Muscle layer of colon (tissue), 2 donors: ENCODE measurements around the gene P4HB.
A peak's percentile ranks its signal among the peaks of the same experiment; 100 is the strongest.
"Not testable (repeated sequence)": the region's sequence is repeated elsewhere in the genome, so short reads cannot be mapped to it uniquely, and the experiment has no call there.

Experiments used
- H3K27ac ChIP-seq: one replicate; pipeline ENCODE4 v1.7.0; 2013; ENCODE audit warnings: low read depth, mild to moderate bottlenecking, low read length, moderate library complexity
- H3K27me3 ChIP-seq, 2 donors: one replicate each; pipeline ENCODE4 v1.7.0; 2013; ENCODE audit warnings: low read length in 2 of 2, mild to moderate bottlenecking in 2 of 2; ENCODE audit not compliant: insufficient read depth in 2 of 2, control insufficient read depth in 1 of 2
- H3K36me3 ChIP-seq: one replicate; pipeline ENCODE4 v1.7.0; 2013; ENCODE audit warnings: mild to moderate bottlenecking, low read length; ENCODE audit not compliant: insufficient read depth
- H3K4me1 ChIP-seq: one replicate; pipeline ENCODE4 v1.7.0; 2013; ENCODE audit warnings: mild to moderate bottlenecking, low read length; ENCODE audit not compliant: insufficient read depth
- H3K4me3 ChIP-seq, 2 donors: one replicate each; pipeline ENCODE4 v1.7.0; 2013; ENCODE audit warnings: low read length in 2 of 2, low read depth in 1 of 2, mild to moderate bottlenecking in 1 of 2, moderate library complexity in 1 of 2
- H3K9ac ChIP-seq: one replicate; pipeline ENCODE4 v1.7.0; 2013; ENCODE audit warnings: low read length
- H3K9me3 ChIP-seq: one replicate; pipeline ENCODE4 v1.7.0; 2013; ENCODE audit warnings: mild to moderate bottlenecking, low read length
- donor health status: abdominal sarcoma.
- donor health status: Adenocarcinoma of cecum.

Gene P4HB

DNA sequence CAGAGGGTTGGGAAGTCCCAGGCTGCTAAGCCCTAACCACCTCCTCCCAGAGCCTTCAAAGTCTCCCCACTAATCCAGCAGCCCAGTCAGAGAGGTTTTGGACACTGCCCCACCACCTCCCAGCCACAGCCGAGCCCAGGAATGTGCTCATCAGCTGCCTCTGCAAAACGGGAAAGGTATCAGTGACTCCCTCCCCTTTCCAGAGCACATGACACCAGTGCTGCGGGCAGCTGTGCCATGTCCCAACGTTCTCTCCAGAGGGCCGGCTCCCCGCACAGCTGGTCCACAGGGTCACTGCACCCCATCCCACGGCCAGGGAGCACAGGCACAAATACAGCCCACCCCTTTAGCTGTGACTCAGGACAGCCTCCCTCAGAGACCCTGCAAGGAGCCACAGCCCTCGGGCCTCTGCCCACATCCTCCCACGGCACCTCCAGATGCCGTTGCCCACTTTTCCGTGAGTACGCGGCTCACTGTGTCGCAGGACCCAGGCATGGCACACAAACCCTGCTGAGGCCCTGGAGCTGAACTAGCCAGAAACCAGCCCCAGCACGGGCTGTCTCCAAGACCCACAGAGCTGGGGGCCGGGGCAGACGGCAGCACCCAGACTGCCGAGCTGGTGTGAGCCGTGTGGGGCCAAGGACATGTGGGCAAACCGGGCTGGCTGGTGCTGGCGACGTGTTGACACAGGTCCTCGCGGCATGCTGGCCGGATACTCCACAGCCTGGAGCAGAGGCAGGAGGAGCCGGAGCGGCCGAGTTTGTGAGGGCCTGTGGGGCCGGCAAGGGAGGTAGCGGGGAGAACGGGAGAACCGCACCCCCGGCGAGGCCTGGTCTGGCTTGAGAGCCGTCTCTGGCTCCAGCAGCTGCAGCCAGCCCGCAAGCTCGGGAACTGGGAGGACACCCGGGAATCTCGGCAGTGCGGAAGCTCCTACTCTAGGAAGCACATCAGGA, 19.2 kb downstream of the P4HB start:
- no peaks in the 10 kb centered on the region for H3K27me3 ChIP-seq
- H3K4me3 ChIP-seq = no peak overlapping the region
- no peak overlapping the region for H3K9ac ChIP-seq
- no peaks in the 10 kb centered on the region for H3K9me3 ChIP-seq
- H3K27ac ChIP-seq = no peak overlapping the region
- no peaks in the 10 kb centered on the region for H3K4me1 ChIP-seq
- H3K36me3 ChIP-seq = peaks cover 37% of the 10 kb centered on the region

- not testable (repeated sequence) for H3K27ac ChIP-seq, H3K27me3 ChIP-seq, H3K4me3 ChIP-seq, H3K9me3 ChIP-seq, H3K9ac ChIP-seq, H3K4me1 ChIP-seq
- peaks cover 27% of the 10 kb centered on the region for H3K36me3 ChIP-seq
Observed at GRCh38 chr17:81840059-81840458, 20.3 kb downstream of the P4HB start.

GRCh38 chr17:81839301-81839700, 21.0 kb downstream of the P4HB start:
- Histone ChIP-seq H3K36me3 (peaks cover 19% of the 10 kb centered on the region), H3K9ac (no peak overlapping the region), H3K27me3 (no peaks in the 10 kb centered on the region), H3K4me1 (no peaks in the 10 kb centered on the region), H3K4me3 (no peak overlapping the region), H3K9me3 (no peaks in the 10 kb centered on the region), H3K27ac (no peak overlapping the region)

DNA sequence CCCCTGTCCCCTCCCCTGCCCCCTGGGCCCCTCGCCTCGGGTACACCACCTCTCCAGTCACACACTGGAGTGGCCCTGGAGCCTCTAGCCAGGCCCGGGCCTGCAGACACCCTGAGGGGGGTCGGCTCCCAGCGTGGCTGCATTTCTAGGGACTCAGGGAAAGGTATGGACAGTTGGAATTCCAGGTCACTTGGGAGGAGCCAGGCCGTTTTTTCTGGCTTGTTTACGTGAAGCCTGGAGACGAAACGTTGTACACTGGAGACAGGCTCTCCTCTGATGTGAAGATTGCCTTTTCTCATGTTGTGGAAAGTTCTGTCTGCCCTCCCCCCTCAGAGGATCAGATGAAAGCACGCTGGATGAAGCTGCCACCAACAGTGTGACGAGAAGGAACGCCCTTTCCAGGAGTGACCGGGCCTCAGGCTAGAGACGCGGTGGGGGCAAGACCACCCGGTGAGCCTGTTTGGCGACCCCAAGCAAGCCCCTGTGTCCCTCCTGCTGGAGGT, 21.5 kb downstream of the P4HB start:
- no peak overlapping the region for H3K27ac ChIP-seq

DNA sequence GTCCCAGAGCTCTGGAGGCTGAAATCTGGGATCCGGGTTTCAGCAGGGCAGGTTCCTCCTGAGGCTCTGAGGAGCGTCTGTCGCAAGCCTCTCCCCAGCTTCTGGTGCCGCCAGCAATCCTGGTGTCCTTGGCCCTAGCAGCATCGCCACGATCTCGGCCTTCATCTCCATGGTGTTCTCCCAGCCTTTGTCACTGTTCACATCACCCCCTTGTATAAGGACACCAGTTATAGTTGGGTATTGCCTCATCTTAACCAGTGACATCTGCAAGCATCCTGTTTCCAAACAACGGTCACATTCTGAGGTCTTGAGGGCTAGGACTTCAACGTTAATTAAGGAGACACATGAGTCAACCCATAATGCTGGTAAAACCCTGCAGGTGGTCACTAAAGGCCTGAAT, 22.7 kb downstream of the P4HB start:
- no peak overlapping the region for H3K27ac ChIP-seq
- H3K36me3 ChIP-seq = peaks cover 6% of the 10 kb centered on the region
- H3K27me3 ChIP-seq = no peaks in the 10 kb centered on the region
- peaks cover 7% of the 10 kb centered on the region for H3K4me1 ChIP-seq
- no peak overlapping the region for H3K4me3 ChIP-seq
- H3K9me3 ChIP-seq = no peaks in the 10 kb centered on the region
- H3K9ac ChIP-seq = no peak overlapping the region

More for the DNA sequence above, 21.5 kb downstream of the P4HB start:
- Histone ChIP-seq H3K9ac (no peak overlapping the region), H3K4me3 (no peak overlapping the region), H3K9me3 (no peaks in the 10 kb centered on the region), H3K27me3 (no peaks in the 10 kb centered on the region), H3K36me3 (peaks cover 15% of the 10 kb centered on the region), H3K4me1 (peaks cover 4% of the 10 kb centered on the region)

- no peaks in the 10 kb centered on the region for H3K9me3 ChIP-seq
- H3K4me3 ChIP-seq = peak within 1 kb of the TSS in 1 of 2 donors; percentile 87
- H3K4me1 ChIP-seq = peaks cover 19% of the 10 kb centered on the region
- H3K27me3 ChIP-seq = no peaks in the 10 kb centered on the region
- H3K9ac ChIP-seq = peak within 1 kb of the TSS; percentile 65
- peak within 1 kb of the TSS; percentile 92 for H3K27ac ChIP-seq
- no peaks in the 10 kb centered on the region for H3K36me3 ChIP-seq
Observed at GRCh38 chr17:81834831-81835267, 25.5 kb downstream of the P4HB start, which contains the start of gene PPP1R27. Gene PPP1R27 (minus strand): TSS chr17:81835050. CDS start chr17:81834953, 97 bp downstream.

- peak overlapping the region; percentile 49 to 87 for H3K4me3 ChIP-seq
- H3K27ac ChIP-seq = peak overlapping the region; percentile 92
- peaks cover 19% of the 10 kb centered on the region for H3K4me1 ChIP-seq
- H3K27me3 ChIP-seq = no peaks in the 10 kb centered on the region
- peak overlapping the region; percentile 65 for H3K9ac ChIP-seq
- H3K9me3 ChIP-seq = no peaks in the 10 kb centered on the region
- H3K36me3 ChIP-seq = no peaks in the 10 kb centered on the region
Observed at GRCh38 chr17:81833921-81834830, 26.2 kb downstream of the P4HB start.

- H3K4me1 ChIP-seq = peaks cover 19% of the 10 kb centered on the region
- H3K9ac ChIP-seq = peak within 1 kb of the TSS; percentile 91
- peak within 1 kb of the TSS; percentile 92 for H3K27ac ChIP-seq
Observed at GRCh38 chr17:81833160-81833920, 27.0 kb downstream of the P4HB start, which contains the start of gene MCRIP1. Gene MCRIP1 (minus strand): TSS chr17:81833291. CDS start chr17:81824506, 8,785 bp downstream.

GRCh38 chr17:81832608-81833159, 27.7 kb downstream of the P4HB start:
- Histone ChIP-seq H3K27ac (peak overlapping the region; percentile 75), H3K27me3 (no peaks in the 10 kb centered on the region), H3K36me3 (no peaks in the 10 kb centered on the region), H3K4me1 (peaks cover 19% of the 10 kb centered on the region), H3K4me3 (peak overlapping the region; percentile 81 to 87), H3K9me3 (no peaks in the 10 kb centered on the region), H3K9ac (peak overlapping the region; percentile 91)

More at GRCh38 chr17:81833160-81833920, 27.0 kb downstream of the P4HB start, which contains the start of gene MCRIP1:
- H3K36me3 ChIP-seq = no peaks in the 10 kb centered on the region
- H3K9me3 ChIP-seq = no peaks in the 10 kb centered on the region
- peak within 1 kb of the TSS; percentile 81 to 87 for H3K4me3 ChIP-seq
- no peaks in the 10 kb centered on the region for H3K27me3 ChIP-seq

DNA sequence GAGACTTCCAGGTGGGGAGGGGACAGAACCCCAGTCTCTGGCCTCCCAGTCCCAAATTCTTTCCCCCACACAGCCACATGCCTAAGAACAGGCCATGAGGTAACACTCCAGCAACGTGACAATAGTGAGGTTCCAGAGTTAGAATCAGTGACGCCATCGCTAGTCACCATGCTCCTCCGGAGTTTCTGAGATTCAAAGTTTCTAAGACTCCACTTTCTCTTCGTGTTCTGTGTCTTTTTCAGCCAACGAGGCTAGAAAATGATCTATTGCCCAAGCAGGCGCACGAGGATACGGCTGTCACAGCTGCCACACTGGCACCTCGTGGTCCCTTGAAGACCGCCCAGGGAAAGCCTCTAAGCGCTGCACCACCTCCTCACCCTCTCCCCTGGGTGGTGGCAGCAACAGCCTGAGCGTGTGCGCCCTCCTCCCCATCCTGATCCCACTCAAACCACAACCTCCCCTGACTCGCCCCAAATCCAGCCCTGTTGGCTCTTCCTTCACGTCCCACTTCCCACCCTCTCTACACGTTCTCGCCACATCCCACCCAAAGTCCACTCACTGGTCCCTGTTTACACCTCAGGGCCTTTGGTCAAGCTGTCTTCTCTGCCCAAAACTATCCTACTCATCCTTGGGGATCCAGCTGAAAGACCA, 28.3 kb downstream of the P4HB start:
- Histone ChIP-seq H3K27ac (peak overlapping the region; percentile 75), H3K36me3 (no peaks in the 10 kb centered on the region), H3K4me1 (peaks cover 19% of the 10 kb centered on the region), H3K4me3 (peak overlapping the region; percentile 81 to 87), H3K9ac (peak overlapping the region; percentile 91), H3K27me3 (no peaks in the 10 kb centered on the region), H3K9me3 (no peaks in the 10 kb centered on the region)
